AG09319 (cell line): ENCODE data around the gene KRTAP4-11.
"Not testable (repeated sequence)": the region's sequence is repeated elsewhere in the genome, so short reads cannot be mapped to it uniquely, and the experiment has no call there.

Experiments
- DNase-seq: peaks from one replicate; pipeline ENCODE4 v3.0.0-alpha.2; 2010; ENCODE audit warnings: low read depth; ENCODE audit errors: extremely low read depth
- TF ChIP-seq, protein P1 (sequence below): IDR thresholded peaks from 2 replicates; pipeline ENCODE4 v1.5.1; 2011; ENCODE audit warnings: low read depth, mild to moderate bottlenecking, inconsistent platforms, low read length, moderate library complexity

The KRTAP4-11 gene

DNA sequence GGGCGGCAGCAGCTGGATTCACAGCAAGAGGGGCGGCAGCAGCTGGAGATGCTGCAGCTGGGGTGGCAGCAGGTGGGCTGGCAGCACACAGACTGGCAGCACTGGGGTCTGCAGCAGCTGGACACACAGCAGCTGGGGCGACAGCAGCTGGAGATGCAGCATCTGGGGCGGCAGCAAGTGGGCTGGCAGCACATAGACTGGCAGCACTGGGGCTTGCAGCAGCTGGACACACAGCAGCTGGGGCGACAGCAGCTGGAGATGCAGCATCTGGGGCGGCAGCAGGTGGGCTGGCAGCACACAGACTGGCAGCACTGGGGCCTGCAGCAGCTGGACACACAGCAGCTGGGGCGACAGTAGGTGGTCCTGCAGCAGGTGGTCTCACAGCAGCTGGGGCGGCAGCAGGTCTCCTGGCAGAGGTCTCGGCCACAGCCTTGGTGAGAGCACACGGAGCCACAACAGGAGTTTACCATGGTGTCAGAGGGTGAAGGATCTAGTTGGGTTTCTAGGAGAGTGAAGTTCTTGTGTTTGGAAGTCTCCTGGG is at the start of gene KRTAP4-11:
Gene KRTAP4-11 (minus strand): TSS at position 528 of the 541 bp plus-strand sequence. CDS start 58 bp downstream, at position 470.
- DNase-seq: not testable (repeated sequence)

DNA sequence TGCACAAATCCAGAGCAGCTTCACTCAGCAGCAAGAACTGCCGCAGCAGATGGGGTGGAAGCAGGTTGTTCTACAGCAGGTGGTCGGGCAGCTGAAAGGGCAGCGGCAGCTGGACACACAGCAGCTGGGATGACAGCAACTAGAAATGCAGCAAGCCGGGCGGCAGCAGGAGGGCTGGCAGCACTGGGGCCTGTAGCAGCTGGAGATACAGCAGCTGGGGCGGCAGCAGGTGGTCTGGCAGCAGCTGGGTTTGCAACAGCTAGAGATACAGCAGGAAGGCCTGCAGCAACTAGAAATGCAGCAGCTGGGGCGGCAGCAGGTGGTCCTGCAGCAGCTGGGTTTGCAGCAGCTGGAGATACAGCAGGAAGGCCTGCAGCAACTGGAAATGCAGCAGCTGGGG is 49.4 kb upstream of the KRTAP4-11 start:
- no peak for DNase-seq
- TF ChIP-seq, protein P1, sequence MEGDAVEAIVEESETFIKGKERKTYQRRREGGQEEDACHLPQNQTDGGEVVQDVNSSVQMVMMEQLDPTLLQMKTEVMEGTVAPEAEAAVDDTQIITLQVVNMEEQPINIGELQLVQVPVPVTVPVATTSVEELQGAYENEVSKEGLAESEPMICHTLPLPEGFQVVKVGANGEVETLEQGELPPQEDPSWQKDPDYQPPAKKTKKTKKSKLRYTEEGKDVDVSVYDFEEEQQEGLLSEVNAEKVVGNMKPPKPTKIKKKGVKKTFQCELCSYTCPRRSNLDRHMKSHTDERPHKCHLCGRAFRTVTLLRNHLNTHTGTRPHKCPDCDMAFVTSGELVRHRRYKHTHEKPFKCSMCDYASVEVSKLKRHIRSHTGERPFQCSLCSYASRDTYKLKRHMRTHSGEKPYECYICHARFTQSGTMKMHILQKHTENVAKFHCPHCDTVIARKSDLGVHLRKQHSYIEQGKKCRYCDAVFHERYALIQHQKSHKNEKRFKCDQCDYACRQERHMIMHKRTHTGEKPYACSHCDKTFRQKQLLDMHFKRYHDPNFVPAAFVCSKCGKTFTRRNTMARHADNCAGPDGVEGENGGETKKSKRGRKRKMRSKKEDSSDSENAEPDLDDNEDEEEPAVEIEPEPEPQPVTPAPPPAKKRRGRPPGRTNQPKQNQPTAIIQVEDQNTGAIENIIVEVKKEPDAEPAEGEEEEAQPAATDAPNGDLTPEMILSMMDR: no peak

DNA sequence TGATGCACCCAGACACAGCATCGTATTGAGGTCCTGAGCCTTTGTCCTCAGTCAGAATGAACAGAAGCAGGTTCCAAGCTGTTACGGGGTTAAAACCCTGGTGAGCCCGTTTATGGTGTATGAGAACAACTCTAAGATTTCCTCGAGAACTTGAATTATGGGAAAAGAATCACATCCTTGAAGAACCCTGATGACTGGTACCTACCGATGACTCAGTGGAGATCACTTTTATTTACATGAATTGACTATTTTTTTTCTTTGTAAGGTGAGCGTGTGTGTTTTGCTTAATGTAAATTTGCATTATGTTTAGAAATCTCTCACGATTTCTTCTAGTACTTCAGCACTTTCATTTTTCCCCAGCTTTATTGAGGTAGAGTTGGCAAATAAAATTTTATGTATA is 45.7 kb upstream of the KRTAP4-11 start:
- no peak for DNase-seq
- TF ChIP-seq, protein P1: no peak

DNA sequence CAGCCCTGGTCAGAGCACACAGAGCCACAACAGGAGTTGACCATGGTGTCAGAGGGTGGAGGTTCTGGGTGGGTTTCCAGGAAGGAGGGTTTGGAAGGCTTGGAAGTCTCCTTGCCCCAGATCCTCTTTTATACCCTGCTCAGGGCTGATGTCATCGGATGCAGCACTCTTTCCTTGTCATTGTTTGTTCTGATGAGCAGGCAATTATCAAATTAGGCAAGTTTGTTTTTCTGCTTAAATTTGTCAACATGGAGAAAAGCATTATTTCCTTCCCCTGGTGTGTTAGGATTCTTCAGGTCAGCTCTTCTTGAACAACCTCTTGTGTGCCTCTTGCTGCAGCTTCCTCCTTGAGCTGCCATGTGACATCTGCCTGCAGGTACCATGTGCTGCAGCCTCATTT is 42.5 kb upstream of the KRTAP4-11 start, which contains the start of gene KRTAP4-4:
Gene KRTAP4-4 (minus strand): TSS at position 101 of the 400 bp plus-strand sequence. CDS start 57 bp downstream, at position 44.
- DNase-seq: no peak
- TF ChIP-seq, protein P1: no peak

DNA sequence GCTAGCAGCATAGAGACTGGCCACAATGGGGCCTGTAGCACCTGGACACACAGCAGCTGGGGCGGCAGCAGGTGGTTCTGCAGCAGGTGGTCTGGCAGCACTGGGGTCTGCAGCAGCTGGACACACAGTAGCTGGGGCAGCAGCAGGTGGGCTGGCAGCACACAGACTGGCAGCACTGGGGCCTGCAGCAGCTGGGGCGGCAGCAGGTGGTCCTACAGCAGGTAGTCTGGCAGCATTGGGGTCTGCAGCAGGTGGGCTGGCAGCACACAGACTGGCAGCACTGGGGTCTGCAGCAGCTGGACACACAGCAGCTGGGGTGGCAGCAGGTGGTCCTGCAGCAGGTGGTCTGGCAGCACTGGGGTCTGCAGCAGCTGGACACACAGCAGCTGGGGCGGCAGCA is 42.0 kb upstream of the KRTAP4-11 start:
- not testable (repeated sequence) for DNase-seq

DNA sequence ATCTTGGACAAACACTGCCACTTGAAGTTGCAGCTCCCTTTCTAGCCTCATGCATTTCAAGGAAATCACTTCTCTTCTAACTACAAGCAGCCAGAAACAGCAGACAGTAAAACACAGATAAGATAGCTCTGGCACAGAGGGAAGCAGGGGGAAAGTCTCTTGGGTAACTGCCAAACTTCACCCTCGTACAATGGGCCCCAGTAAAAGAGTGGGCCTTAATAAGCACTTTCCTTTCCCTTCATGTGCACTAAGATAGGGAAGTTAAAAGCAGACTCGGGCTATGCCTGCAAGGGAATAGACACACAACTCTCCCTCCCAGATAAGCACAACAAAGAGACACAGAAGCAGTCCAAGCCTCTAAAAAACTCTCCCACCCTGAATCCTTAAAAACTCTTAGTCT is 35.7 kb upstream of the KRTAP4-11 start:
- no peak for DNase-seq
- TF ChIP-seq, protein P1: no peak

DNA sequence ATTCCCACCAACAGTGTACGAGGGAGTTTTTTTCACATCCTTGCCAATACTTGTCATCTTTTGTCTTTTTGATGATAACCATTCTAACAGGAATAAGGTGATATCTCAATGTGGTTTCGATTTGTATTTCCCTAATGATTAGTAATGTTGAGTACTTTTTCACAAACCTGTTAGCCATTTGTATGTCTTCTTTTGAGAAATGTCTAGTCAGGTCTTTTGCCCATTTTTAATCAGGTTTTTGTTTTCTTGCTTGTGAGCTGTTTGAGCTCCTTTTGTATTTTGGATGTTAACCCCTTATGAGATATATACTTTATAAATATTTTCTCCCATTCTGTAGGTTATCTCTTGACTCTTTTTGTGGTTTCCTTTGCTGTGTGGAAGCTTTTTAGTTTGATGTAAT is 33.4 kb upstream of the KRTAP4-11 start:
- no peak for DNase-seq
- TF ChIP-seq, protein P1: no peak

DNA sequence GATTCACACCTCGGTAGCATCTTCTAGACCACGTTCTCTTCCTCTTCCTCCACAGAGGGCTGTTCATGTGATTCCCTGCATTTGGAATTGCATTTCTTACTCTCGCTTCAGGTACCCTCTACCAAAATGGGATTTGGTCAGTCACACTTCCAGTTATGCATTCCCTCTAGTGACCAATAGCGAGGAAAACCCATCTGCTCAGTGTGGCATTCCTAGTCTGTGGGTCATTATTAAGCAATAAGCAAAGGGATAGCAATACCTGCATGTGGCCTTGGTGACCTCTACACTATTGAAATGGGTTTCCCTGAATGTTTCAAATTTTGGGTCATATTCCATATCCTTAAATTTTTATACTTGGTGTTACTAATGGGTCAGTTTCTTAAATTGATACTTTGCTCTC is 31.9 kb upstream of the KRTAP4-11 start:
- DNase-seq: no peak
- TF ChIP-seq, protein P1: no peak
